K562 (cell line): Measurements from ENCODE around the gene EN1. TPM values are rescaled to one million over a fixed set of nuclear protein-coding genes. Genes with fewer than 3 reads are reported as not detected.

Experiments
- ATAC-seq: fragments of 200-7000 bp; cut with Tn5 transposase; 3 replicates; pipeline ENCODE4 v1.9.1; 2020; ENCODE audit warnings: moderate library complexity
- BruUV-seq: library from RNA; stranded (reverse); fragments of 400-500 nt; replicated peaks from 2 replicates; lab custom pipeline; 2021; lab: Mats Ljungman, UMichigan
- CTCF ChIA-PET: fragments of 300-600 bp; formaldehyde crosslinking; extraction: SDS; loops from one replicate; lab custom pipeline; 2021; ENCODE audit warnings: low intra/inter-chr PET ratio; lab: Yijun Ruan, JAX
- POLR2A ChIA-PET: fragments of 300-600, 350-650 bp; sonication (Branson Sonifier 250); formaldehyde crosslinking; extraction: SDS; loops from one replicate; lab custom pipeline; 2021; ENCODE audit warnings: antibody characterized with exemption, inconsistent platforms; lab: Yijun Ruan, JAX
- DNase-seq, 4 experiments: peaks; one replicate each; pipeline versions ENCODE4 v3.0.0 to v3.0.0-alpha.2; 2011 to 2018; ENCODE audit warnings: low spot score in 3 of 4, mixed read lengths in 3 of 4; ENCODE audit errors: extremely low read depth in 1 of 4
- FAIRE-seq: peaks from 2 replicates; lab custom pipeline; 2011; peaks lifted over from hg19 to GRCh38; lab: Jason Lieb, UNC
- H2AFZ ChIP-seq: 2 replicates; pipeline ENCODE4 v1.6.0; 2011; ENCODE audit warnings: low read depth, low read length, control low read depth, inconsistent platforms
- H3K27ac ChIP-seq: fragments of 200-600 bp; 3 replicates; pipeline ENCODE4 v1.8.0; 2011; ENCODE audit warnings: low read depth, mild to moderate bottlenecking, control low read depth, inconsistent platforms, low read length, moderate library complexity, mixed read lengths; ENCODE audit errors: extremely low read depth
- H3K27me3 ChIP-seq, 2 experiments: fragments of 300-600 bp in 1 of 2; 2 replicates in 1 of 2; 3 replicates in 1 of 2; pipeline versions ENCODE4 v1.6.0 to v1.8.0; 2011; ENCODE audit warnings: inconsistent platforms in 2 of 2, low read length in 2 of 2, mild to moderate bottlenecking in 1 of 2, mixed read lengths in 1 of 2, moderate library complexity in 1 of 2; ENCODE audit not compliant: control insufficient read depth in 2 of 2, insufficient read depth in 2 of 2
- H3K36me3 ChIP-seq: fragments of 300-600 bp; 3 replicates; pipeline ENCODE4 v1.8.0; 2011; ENCODE audit warnings: mild to moderate bottlenecking, low read length, inconsistent platforms; ENCODE audit not compliant: control insufficient read depth, insufficient read depth
- H3K4me1 ChIP-seq, 2 experiments: fragments of 200-600 bp in 1 of 2; replicated peaks in 1 of 2; 2 replicates in 1 of 2; 3 replicates in 1 of 2; pipeline versions ENCODE4 v1.5.1 to v1.8.0; 2011; ENCODE audit warnings: inconsistent platforms in 2 of 2, low read length in 2 of 2, mild to moderate bottlenecking in 1 of 2, mixed read lengths in 1 of 2, moderate library complexity in 1 of 2; ENCODE audit not compliant: control insufficient read depth in 2 of 2, insufficient read depth in 2 of 2
- H3K4me2 ChIP-seq: 2 replicates; pipeline ENCODE4 v1.6.1; 2011; ENCODE audit warnings: low read length, control low read depth, inconsistent platforms, mixed read lengths; ENCODE audit not compliant: insufficient read depth
- H3K4me3 ChIP-seq: fragments of 200-600 bp; sonication (generic), shearing (Covaris generic); 2 replicates; pipeline ENCODE4 v1.5.1; 2016; ENCODE audit warnings: control low read depth, inconsistent platforms
- H3K79me2 ChIP-seq: fragments of 200-600 bp; 3 replicates; pipeline ENCODE4 v1.8.0; 2011; ENCODE audit warnings: low read length, inconsistent platforms; ENCODE audit not compliant: control insufficient read depth, insufficient read depth
- H3K9ac ChIP-seq, 2 experiments: 2 replicates each; pipeline versions ENCODE4 v1.6.0 to v1.6.1; 2011; ENCODE audit warnings: low read depth in 2 of 2, low read length in 2 of 2, control low read depth in 1 of 2, inconsistent platforms in 1 of 2, mild to moderate bottlenecking in 1 of 2, mixed read lengths in 1 of 2; ENCODE audit not compliant: insufficient read depth in 1 of 2
- H3K9me1 ChIP-seq: one replicate; pipeline ENCODE4 v1.6.0; 2011; ENCODE audit warnings: inconsistent platforms, mild to moderate bottlenecking, low read length, moderate library complexity; ENCODE audit not compliant: control insufficient read depth, insufficient read depth
- H3K9me3 ChIP-seq: replicated peaks from 2 replicates; pipeline ENCODE4 v1.5.1; 2011; ENCODE audit warnings: low read depth, low read length, inconsistent platforms; ENCODE audit not compliant: control insufficient read depth, insufficient read depth
- H4K20me1 ChIP-seq: replicated peaks from 2 replicates; pipeline ENCODE4 v1.6.1; 2011; ENCODE audit warnings: low read length, inconsistent platforms, mixed read lengths; ENCODE audit not compliant: control insufficient read depth, insufficient read depth
- ASH1L ChIP-seq: fragments of 450-650 bp; IDR thresholded peaks from 2 replicates; pipeline ENCODE4 v1.6.1; 2018; ENCODE audit warnings: borderline replicate concordance, mild to moderate bottlenecking, low read depth; ENCODE audit not compliant: partially characterized antibody
- CCNT2 ChIP-seq: IDR thresholded peaks from 2 replicates; pipeline ENCODE4 v1.6.1; 2011; ENCODE audit warnings: borderline replicate concordance, low read depth, mild to moderate bottlenecking, moderate library complexity, mixed read lengths, low read length; ENCODE audit not compliant: insufficient read length; ENCODE audit errors: extremely low read depth
- CREB1 ChIP-seq, 2 experiments: sonication (generic) in 1 of 2; formaldehyde crosslinking in 1 of 2; IDR thresholded peaks; 2 replicates each; pipeline versions ENCODE4 v1.6.1 to v1.8.0; 2012 to 2022; ENCODE audit warnings: inconsistent platforms in 1 of 2, mild to moderate bottlenecking in 1 of 2, missing genetic modification reagents in 1 of 2, moderate library complexity in 1 of 2
- RAD21 ChIP-seq, 2 experiments: fragments of 250-450 bp in 1 of 2; fragments of 450-650 bp in 1 of 2; sonication (Bioruptor Pico) in 1 of 2; formaldehyde crosslinking in 1 of 2; IDR thresholded peaks in 1 of 2; conservative IDR thresholded peaks in 1 of 2; 2 replicates each; pipeline versions ENCODE4 v1.4.0 to v1.8.0; 2020 to 2022; ENCODE audit warnings: mild to moderate bottlenecking in 2 of 2, moderate library complexity in 1 of 2
- SAP30 ChIP-seq: fragments of 200-600 bp; sonication (generic); IDR thresholded peaks from 2 replicates; pipeline ENCODE4 v1.6.1; 2012; ENCODE audit warnings: borderline replicate concordance, low read depth, mild to moderate bottlenecking, moderate library complexity, low read length, control low read depth, inconsistent platforms; ENCODE audit not compliant: insufficient read depth, poor library complexity, severe bottlenecking
- WGBS: fragments of 100-300 bp; shearing (Covaris generic); methylation state at CpG from one replicate; pipeline ENCODE4 v1.1.6; 2016; ENCODE audit warnings: low coverage, mixed read lengths; ENCODE audit not compliant: insufficient coverage; ENCODE audit errors: missing lambda C conversion rate; 5-methylcytosine and 5-hydroxymethylcytosine counted together
- in situ Hi-C: fragments of 300-500 bp; cut with MboI; formaldehyde crosslinking; loops from 4 replicates; pipeline ENCODE4 v1.15.0; 2018; ENCODE audit warnings: inconsistent platforms, mixed read lengths
- intact Hi-C: fragments of 100-400 bp; cut with micrococcal nuclease; formaldehyde crosslinking; loops from 2 replicates; pipeline ENCODE4 v1.14.2; 2022
- polyA plus RNA-seq, 8 experiments: library from polyadenylated mRNA; depleted of rRNA in 4 of 8; stranded (reverse) in 5 of 8; unstranded in 3 of 8; fragments of >200 nt; fragmentation: Nextera tagmentation in 2 of 8; fragmentation: Illumina TruSeq in 1 of 8; extraction: Ambion mirVana in 2 of 8; extraction: Trizol in 1 of 8; gene quantifications; 2 replicates each; pipeline versions ENCODE4 v1.2.1 to v1.2.3, GENCODE V29; 2011 to 2014; ENCODE audit warnings: inconsistent platforms in 1 of 8, missing spikeins in 1 of 8
- total RNA-seq, 7 experiments: library from RNA; depleted of rRNA in 6 of 7; stranded (reverse); fragments of >200 nt in 6 of 7; fragmentation: Illumina TruSeq in 2 of 7; extraction: Trizol in 2 of 7; gene quantifications; 2 replicates each; pipeline versions ENCODE4 v1.2.1 to v1.2.3, GENCODE V29; 2011 to 2021; ENCODE audit warnings: low replicate concordance in 1 of 7
- TF ChIP-seq, protein P1 (sequence below): fragments of 250-450 bp; sonication (Bioruptor Pico); IDR thresholded peaks from 2 replicates; pipeline ENCODE4 v1.5.0; 2021; ENCODE audit warnings: mild to moderate bottlenecking, borderline replicate concordance

EN1 gene
- total and polyA plus RNA-seq, 9 of the 15 experiments (the other 6 are each of a cell fraction or from before 2014, with no cell fraction given) = 0.06 to 2.0 (median 0.51) TPM

- TF ChIP-seq, protein P1, sequence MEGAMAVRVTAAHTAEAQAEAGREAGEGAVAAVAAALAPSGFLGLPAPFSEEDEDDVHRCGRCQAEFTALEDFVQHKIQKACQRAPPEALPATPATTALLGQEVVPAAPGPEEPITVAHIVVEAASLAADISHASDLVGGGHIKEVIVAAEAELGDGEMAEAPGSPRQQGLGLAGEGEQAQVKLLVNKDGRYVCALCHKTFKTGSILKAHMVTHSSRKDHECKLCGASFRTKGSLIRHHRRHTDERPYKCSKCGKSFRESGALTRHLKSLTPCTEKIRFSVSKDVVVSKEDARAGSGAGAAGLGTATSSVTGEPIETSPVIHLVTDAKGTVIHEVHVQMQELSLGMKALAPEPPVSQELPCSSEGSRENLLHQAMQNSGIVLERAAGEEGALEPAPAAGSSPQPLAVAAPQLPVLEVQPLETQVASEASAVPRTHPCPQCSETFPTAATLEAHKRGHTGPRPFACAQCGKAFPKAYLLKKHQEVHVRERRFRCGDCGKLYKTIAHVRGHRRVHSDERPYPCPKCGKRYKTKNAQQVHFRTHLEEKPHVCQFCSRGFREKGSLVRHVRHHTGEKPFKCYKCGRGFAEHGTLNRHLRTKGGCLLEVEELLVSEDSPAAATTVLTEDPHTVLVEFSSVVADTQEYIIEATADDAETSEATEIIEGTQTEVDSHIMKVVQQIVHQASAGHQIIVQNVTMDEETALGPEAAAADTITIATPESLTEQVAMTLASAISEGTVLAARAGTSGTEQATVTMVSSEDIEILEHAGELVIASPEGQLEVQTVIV (CRISPR knock-in tag) = no peak
- TF ChIP-seq, all 486 proteins: peak for 0
Observed at GRCh38 chr2:118800736-118801135, 46.7 kb downstream of the EN1 start (continued).

DNA sequence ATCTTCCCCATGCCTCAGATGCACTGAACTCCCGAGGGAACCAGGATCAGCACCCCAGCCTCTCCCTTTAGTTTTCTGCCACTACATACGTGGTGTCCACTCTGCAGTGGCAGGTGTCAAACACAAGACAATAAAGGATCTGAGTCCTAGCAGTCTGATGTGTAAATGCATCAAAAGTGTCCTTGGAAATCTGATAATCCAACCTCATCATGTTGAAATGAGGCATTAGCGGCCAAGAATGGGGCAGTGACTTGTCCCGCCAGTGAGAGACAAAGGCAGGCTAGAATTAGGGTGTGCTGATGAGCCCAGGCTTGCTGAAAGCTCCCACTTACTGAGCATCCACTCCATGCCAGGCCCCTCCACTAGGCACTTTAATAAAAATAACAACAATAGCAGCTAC is 52.9 kb downstream of the EN1 start:
- H3K36me3 ChIP-seq = no peaks in the 10 kb centered on the region
- H3K79me2 ChIP-seq = no peaks in the 10 kb centered on the region
- POLR2A ChIA-PET = interaction anchor here (0.5 to 1.6 kb wide), 3 partner anchors 9 to 22 kb away, joined by 3 to 4 read pairs (median 3); no protein-coding TSS in a partner anchor
- no peaks in the 10 kb centered on the region for H4K20me1 ChIP-seq
- DNase-seq (no peak), FAIRE-seq (no peak), ATAC-seq (no peak)
- no peaks in the 10 kb centered on the region; a peak in 1 of 5 replicates for H3K4me1 ChIP-seq
- no peaks in the 10 kb centered on the region for H3K9me3 ChIP-seq
- no peak overlapping the region for H3K9ac ChIP-seq
- no peak overlapping the region for H2AFZ ChIP-seq
- CTCF ChIA-PET = no interaction called here
- no peak overlapping the region for H3K27ac ChIP-seq
- WGBS = 32% methylated on average over 4 of the region's 4 CpGs
- in situ Hi-C loops = no loop called here
- BruUV-seq = no TSS peak
- H3K4me3 ChIP-seq = no peak overlapping the region
- no peaks in the 10 kb centered on the region for H3K9me1 ChIP-seq
- intact Hi-C loops = no loop called here
- H3K4me2 ChIP-seq = no peak overlapping the region
- H3K27me3 ChIP-seq = 0 out of 5 replicates have a peak, but pooled peaks cover 0 to 4% of the 10 kb centered on the region in 2 experiments
- TF ChIP-seq CCNT2 = no peak
- TF ChIP-seq RAD21 (CRISPR knock-in tag; conservative IDR thresholded peaks at IDR 0.05 in 1 of 2, IDR thresholded peaks at IDR 0.05 in 1 of 2) = no peak
- TF ChIP-seq ASH1L = no peak
- no peak for TF ChIP-seq CREB1 (IDR thresholded peaks at IDR 0.05)
- no peak for TF ChIP-seq CREB1 (CRISPR knock-in tag; IDR thresholded peaks at IDR 0.05)
- no peak for TF ChIP-seq SAP30
